ENCODE data around the gene TSTD1. TPM values are rescaled to one million over a fixed set of nuclear protein-coding genes. Genes with fewer than 3 reads are reported as not detected.

TSTD1 gene
- total RNA-seq, 1 donor from 2014 or later, result 0.73 TPM

Other genes with a start within 250 kb of the TSTD1 start
- gene LY9, start 242.8 kb downstream of the TSTD1 start, total RNA-seq, result not detected in 2 replicates
- not detected in 2 replicates for gene CD244, start 176.1 kb downstream of the TSTD1 start, total RNA-seq
- not detected in 2 replicates for gene ITLN1, start 153.8 kb downstream of the TSTD1 start, total RNA-seq
- not detected in 2 replicates for gene ITLN2, start 84.2 kb downstream of the TSTD1 start, total RNA-seq
- gene F11R, start 17.8 kb downstream of the TSTD1 start, total RNA-seq, result 1.4 and 1.5 TPM in 2 replicates
- 51.5 and 57.2 TPM in 2 replicates for gene USF1, start 7.0 kb upstream of the TSTD1 start, total RNA-seq
- not detected in 2 replicates for gene ARHGAP30, start 30.9 kb upstream of the TSTD1 start, total RNA-seq
- not detected in 2 replicates for gene NECTIN4, start 50.6 kb upstream of the TSTD1 start, total RNA-seq
- gene KLHDC9, start 59.4 kb upstream of the TSTD1 start, total RNA-seq, result 3.6 and 3.7 TPM in 2 replicates
- gene PFDN2, start 79.1 kb upstream of the TSTD1 start, total RNA-seq, result 48.9 and 49.2 TPM in 2 replicates
- gene NIT1, start 79.1 kb upstream of the TSTD1 start, total RNA-seq, result 31.2 and 33.2 TPM in 2 replicates
- 40.8 and 43.1 TPM in 2 replicates for gene DEDD, start 93.7 kb upstream of the TSTD1 start, total RNA-seq
- 98.2 and 100 TPM in 2 replicates for gene UFC1, start 115.0 kb upstream of the TSTD1 start, total RNA-seq
- gene USP21, start 120.5 kb upstream of the TSTD1 start, total RNA-seq, result 25.5 and 27.5 TPM in 2 replicates
- 37.1 and 37.9 TPM in 2 replicates for gene PPOX, start 127.5 kb upstream of the TSTD1 start, total RNA-seq
- gene B4GALT3, start 138.5 kb upstream of the TSTD1 start, total RNA-seq, result 21.7 and 24.3 TPM in 2 replicates
- 1.2 TPM in 2 replicates for gene ADAMTS4, start 160.1 kb upstream of the TSTD1 start, total RNA-seq
- gene NDUFS2, start 163.4 kb upstream of the TSTD1 start, total RNA-seq, result 82.0 and 82.5 TPM in 2 replicates
- not detected in 2 replicates for gene FCER1G, start 176.3 kb upstream of the TSTD1 start, total RNA-seq
- not detected in 2 replicates for gene APOA2, start 184.7 kb upstream of the TSTD1 start, total RNA-seq
- 8.6 and 10.3 TPM in 2 replicates for gene TOMM40L, start 187.1 kb upstream of the TSTD1 start, total RNA-seq
- gene NR1I3, start 199.2 kb upstream of the TSTD1 start, total RNA-seq, result not detected in 2 replicates
- gene PCP4L1, start 219.8 kb upstream of the TSTD1 start, total RNA-seq, result not detected in 2 replicates

All from osteocyte (in vitro differentiated cells).